Panc1 (cell line): ENCODE results near the gene ADCY2.

Source experiments
- CTCF ChIP-seq: fragments of 450-650 bp; IDR thresholded peaks from 2 replicates; pipeline ENCODE4 v1.5.1; 2017; ENCODE audit warnings: mild to moderate bottlenecking
- REST ChIP-seq, 2 experiments: IDR thresholded peaks; 2 replicates each; pipeline ENCODE4 v1.6.1; 2011 to 2012; ENCODE audit warnings: low read depth in 2 of 2, control low read depth in 1 of 2, low read length in 1 of 2, mild to moderate bottlenecking in 1 of 2, moderate library complexity in 1 of 2; ENCODE audit not compliant: insufficient read depth in 1 of 2

- TF ChIP-seq CTCF (no peak), REST (IDR thresholded peaks at IDR 0.05; ENCODE audit: insufficient read depth in 1 of 2, low read depth in 2 of 2, low read length in 1 of 2) (no peak)
These were observed 399.4 kb downstream of the ADCY2 start for GRCh38 chr5:7795306-7795705.
